Body of pancreas (tissue), 4 donors: ENCODE data around the gene SIPA1.

Source experiments
- CTCF ChIP-seq, 7 experiments: fragments of 450-650 bp in 4 of 7; fragments of 200-600 bp in 3 of 7; sonication (generic) in 3 of 7; IDR thresholded peaks; one replicate each; pipeline ENCODE4 v1.5.1; 2016 to 2019; ENCODE audit warnings: antibody characterized with exemption in 7 of 7
- POLR2A ChIP-seq, 3 donors: fragments of 450-650 bp; IDR thresholded peaks; one replicate each; pipeline ENCODE4 v1.6.1; 2016; ENCODE audit warnings: antibody characterized with exemption in 3 of 3, mild to moderate bottlenecking in 2 of 3

DNA sequence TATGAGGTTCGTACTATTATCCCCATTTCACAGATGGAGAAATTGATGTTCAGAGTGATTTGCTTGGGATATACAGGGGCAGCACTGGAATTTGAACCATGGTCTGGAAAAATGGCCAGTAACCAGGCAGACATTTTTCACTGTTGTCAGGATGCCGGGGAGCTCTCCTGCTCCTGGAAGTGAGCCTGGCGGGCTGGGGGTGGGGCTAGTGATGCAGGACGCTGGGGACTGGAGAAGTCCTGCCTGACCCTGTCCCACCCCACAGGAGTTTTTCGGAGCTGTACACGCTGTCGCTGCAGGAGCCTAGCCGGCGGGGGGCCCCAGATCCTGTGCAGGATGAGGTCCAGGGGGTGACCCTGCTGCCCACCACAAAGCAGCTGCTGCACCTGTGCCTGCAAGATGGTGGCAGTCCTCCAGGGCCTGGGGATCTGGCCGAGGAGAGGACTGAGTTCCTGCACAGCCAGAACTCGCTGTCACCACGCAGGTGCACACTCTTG, 11.1 kb downstream of the SIPA1 start:
- TF ChIP-seq CTCF (IDR thresholded peaks at IDR 0.05) (no peak), POLR2A (IDR thresholded peaks at IDR 0.05) (no peak)
